Sciatic nerve (tissue), 2 donors: Measurements from ENCODE around the gene PRKN. TPM values are rescaled to one million over a fixed set of nuclear protein-coding genes. Genes with fewer than 3 reads are reported as not detected.
A peak's percentile ranks its signal among the peaks of the same experiment; 100 is the strongest.

Experiments
- ATAC-seq: fragments of 200-7000 bp; cut with Tn5 transposase; one replicate; pipeline ENCODE4 v1.9.1; 2020; ENCODE audit warnings: mild to moderate bottlenecking, moderate library complexity
- DNase-seq: peaks from one replicate; pipeline ENCODE4 v3.0.0-alpha.2; 2020; ENCODE audit warnings: low spot score
- intact Hi-C: fragments of 100-400 bp; cut with DNase I; formaldehyde crosslinking; loops from one replicate; pipeline ENCODE4 v1.14.2; 2022
- total RNA-seq: library from RNA; stranded (reverse); fragmentation: NEBNext Ultra II Directional; extraction: Animal tissue kit (Norgen Biotek cat#: 25700); gene quantifications from one replicate; pipeline ENCODE4 v1.2.1, GENCODE V29; 2021
- donor health status: DM: no; HTN: no; CAD: no.
- donor health status: DM: no; HTN: no; CAD: no.

The PRKN gene
- total RNA-seq, 1 donor from 2014 or later = 15.9 TPM

DNA sequence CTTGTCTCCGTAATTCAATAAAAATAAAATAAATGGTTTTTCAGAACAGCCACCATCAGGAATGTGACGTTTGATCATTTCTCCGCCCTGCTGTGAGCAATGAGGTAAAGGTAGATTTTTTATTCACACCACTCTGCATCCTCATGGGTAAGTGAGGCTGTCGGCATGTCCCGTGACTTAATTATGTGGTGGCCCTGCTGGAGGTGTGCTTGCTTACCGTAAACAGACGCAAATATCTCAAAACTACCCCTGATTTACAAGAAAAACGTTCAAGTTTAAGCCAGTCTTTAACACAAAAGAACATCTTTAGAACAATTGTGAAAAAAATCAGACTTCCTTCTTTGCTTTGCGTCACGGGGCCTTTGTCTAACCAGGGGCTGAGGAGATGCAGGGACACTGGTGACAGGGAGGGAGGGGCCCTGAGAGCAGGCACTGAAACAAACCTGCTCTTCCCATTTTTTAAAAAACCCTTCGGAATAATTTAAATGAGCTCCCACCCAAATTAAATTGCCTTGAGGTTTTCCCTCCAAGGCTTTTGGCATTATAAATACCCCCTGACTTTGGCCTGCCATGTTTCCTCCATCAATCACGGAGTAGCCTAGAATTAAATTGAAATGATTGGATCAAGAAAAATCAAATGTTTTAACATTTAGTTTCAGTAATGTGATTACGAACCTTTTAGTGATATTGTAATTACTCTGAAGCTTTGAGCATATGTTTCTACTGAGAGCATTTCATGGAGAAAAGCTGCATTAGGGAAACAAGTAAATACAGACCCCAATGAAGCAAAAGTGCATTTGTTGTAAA, 13.4 kb downstream of the PRKN start:
- DNase-seq (no peak), ATAC-seq (no peak)
- intact Hi-C loops = no loop called here

DNA sequence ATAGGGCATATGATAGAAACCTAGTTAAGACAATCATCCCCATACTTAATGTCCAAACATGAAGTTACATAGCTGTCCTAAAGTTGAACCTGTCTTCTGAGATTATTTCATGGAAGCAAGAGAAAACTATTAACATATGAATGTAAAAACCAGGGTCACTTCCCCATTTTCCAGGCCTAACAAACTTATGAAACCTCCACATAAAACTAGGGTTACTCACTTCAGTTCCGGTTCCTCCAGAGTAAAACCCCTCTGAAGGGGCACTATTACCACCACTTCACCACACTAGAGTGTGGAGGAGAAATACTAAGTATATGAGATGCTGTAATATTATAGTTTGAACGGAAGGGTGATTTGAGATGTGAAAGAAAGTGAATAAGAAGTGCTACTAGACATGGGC, 14.9 kb downstream of the PRKN start:
- intact Hi-C loops = no loop called here
- ATAC-seq = no peak

DNA sequence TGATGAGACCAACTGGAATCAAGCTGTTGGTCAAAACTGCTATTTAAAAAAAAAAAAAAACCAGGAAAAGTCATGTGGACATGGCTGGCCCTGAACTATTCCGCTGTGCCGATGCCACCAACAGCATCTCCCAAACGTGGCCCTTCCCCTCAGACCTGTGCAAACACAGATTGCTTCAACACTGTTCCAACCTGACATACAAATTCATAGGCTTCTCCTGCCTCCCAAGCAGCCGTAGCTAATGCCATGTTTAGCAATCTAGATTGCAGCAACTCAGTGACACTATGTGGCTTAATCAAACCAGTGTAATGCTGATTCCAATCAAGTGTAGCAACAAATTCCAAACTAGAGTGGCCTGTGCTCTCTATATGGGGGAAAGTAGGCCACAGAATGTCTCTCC, 16.2 kb downstream of the PRKN start:
- intact Hi-C loops = no loop called here
- ATAC-seq = no peak

More for the DNA sequence above, 14.9 kb downstream of the PRKN start:
- no peak for DNase-seq

DNA sequence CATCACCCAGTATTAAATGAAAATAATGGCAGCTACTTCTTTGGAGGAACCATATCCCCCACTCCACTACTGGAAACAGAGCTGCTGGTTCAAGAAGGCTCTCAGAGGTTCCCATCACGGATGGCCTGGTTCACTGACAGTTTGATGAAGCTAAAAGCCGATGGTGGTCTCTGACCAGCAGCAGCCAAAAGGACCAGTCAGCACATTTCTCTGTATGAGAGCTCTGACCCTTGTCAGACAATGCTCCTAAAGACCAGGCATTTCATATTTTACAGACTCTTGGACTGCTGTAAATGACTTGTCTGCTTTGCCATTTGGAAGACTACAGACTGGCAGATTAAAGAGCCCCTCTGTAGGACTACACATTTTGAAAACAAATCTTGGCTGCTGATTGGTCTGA, 16.6 kb downstream of the PRKN start:
- no peak for ATAC-seq
- intact Hi-C loops = no loop called here
- DNase-seq = no peak

More for the DNA sequence above, 16.2 kb downstream of the PRKN start:
- no peak for DNase-seq

DNA sequence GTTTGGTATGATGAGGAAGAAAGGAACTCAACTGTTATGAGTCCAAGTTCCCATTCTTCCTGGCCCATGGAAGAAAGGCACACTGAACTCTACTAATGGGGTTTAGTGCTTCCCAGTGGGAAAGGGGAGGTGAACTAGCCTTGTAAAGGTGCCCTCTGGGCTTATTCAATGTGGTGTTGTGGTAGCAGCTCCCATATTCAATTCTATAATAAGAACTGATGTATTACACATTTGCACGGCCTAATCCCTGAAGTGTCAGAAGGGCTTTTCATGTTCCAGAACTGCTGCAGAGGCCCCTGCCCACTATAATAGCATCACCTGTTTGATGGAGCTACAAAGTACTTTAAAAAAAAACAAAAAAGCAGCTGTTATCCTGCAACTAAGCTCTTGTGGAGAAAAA, 17.1 kb downstream of the PRKN start:
- intact Hi-C loops = no loop called here
- DNase-seq = no peak
- no peak for ATAC-seq

DNA sequence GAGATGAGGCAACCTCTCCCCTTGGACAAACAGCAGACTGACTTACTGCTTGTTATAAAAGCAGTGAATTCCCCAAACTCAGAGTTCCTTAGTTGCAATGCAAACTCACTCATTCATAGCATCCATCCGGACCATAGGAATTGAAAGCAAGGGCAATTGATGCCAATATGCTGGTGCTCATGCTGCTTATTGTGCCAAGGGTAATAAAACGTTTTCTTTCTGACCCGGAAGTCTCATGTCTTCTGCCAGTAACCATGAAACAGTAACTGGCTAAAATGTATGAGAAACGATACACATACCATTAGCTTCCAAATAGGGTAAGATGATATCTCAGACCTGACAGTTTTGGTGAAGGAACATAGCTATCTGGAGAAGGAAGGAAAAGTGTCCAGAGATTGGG, 18.1 kb downstream of the PRKN start:
- DNase-seq (no peak), ATAC-seq (no peak)
- intact Hi-C loops = no loop called here

DNA sequence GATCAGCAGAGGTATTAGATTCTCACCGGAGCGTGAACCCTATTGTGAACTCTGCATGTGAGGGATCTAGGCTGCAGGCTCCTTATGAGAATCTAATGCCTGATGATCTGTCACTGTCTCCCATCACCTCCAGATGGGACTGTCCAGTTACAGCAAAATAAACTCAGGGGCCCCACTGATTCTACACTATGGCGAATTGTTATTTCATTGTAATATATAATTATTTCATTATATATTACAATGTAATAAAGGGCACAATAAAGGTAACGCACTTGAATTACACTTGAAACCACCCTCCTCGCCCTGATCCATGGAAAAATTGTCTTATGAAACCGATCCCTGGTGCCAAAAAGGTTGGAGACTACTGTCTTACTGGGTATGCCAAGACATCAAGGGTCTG, 18.6 kb downstream of the PRKN start:
- no peak for ATAC-seq
- DNase-seq = no peak
- intact Hi-C loops = no loop called here

DNA sequence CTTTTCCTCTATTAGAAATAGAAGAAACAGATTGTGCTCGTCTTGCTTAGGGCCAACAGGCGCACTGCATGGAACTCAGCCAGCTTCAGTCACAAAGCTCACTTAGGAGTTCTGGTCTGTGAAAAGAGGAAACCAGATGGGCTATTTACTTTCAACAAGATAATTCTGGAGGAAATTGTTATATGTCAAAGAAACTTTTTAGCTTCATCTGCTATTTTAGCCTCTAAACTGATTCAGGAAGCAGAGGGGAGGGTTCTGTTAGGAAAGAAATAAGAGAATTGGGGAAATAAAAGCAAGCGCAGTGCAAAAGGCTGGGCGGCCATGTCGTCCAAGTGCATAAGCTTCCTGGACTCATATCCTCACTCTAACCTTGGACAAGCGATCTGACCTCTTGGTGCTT, 21.3 kb downstream of the PRKN start:
- DNase-seq (peak; percentile 78), ATAC-seq (peak; percentile 92)
- intact Hi-C loops = no loop called here

DNA sequence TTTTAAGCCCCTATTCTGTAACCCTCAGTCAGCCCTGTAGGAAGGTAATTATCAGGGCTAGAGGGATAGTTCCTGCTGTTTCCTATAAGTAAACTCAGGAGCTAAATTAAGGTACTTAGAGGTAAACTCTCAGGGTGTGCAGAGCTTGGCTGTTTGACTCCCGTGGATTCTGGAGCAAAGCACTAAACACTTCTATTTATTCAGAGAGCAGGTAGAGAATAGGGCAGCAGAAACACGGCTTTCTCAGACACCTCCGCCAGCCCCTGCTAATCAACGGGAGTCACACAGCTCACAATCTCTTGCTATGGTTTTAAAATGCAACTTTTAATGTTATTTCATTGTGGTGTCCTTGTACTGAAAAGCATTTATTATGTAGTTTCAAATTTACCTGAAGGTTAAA, 21.8 kb downstream of the PRKN start:
- intact Hi-C loops = no loop called here
- ATAC-seq = no peak

DNA sequence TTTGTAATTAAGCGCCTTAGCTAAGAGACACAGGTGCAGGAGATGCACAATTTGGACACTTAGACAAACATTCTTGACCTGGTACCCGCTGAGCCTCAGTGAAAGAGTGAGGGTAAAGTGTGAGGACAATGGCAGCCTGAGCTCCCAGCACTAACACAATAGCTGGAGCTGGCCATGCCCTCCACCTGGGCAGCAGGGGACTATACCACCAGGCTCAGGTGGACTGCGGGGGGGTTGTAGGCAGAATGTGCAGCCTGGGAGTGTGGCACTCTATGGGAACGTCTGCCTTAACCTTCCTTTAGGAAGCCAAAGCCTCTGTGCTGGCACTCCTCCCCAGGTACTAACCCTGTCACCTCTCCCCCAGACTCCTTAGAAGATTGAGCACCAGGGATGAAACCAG, 23.6 kb downstream of the PRKN start:
- intact Hi-C loops = no loop called here
- DNase-seq = no peak
- no peak for ATAC-seq

More for the DNA sequence above, 21.8 kb downstream of the PRKN start:
- DNase-seq = no peak

DNA sequence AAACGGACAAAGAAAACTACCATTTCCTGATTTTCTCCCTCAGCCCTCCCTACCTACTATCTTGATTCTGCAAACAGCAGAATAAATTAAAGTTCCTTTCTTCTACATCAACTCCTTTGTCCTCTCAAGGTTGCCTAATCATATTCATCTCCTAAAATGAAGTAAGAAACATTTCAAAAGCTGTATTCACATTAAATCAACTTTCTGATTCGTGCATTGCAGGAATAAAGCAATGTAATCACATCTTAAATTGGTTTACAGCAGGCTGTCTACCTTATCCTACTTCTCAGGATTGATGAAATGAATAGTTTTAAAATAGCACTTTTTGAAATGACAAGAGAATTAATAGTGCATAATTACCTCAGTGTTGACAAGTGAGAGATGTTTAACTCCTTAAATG, 25.1 kb downstream of the PRKN start:
- intact Hi-C loops = no loop called here
- no peak for DNase-seq
- ATAC-seq = no peak

DNA sequence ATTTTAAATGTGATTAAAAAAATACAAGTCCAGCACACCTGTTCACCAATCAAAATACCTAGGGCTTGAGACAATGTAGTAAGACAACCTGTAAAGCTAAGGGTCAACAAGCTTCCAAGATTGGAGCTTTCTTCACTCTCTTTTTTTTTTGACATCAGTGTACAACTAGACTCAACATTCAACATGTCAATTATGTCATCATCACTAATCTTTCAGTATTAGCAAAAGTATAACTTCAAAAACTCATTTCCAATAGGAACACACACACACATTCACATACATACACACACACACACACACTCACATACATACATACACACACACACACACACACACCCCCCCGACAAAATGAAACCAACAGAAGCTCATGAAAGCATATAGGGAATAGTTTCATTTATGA, 26.0 kb downstream of the PRKN start:
- ATAC-seq = no peak
- intact Hi-C loops = no loop called here
- DNase-seq = no peak

DNA sequence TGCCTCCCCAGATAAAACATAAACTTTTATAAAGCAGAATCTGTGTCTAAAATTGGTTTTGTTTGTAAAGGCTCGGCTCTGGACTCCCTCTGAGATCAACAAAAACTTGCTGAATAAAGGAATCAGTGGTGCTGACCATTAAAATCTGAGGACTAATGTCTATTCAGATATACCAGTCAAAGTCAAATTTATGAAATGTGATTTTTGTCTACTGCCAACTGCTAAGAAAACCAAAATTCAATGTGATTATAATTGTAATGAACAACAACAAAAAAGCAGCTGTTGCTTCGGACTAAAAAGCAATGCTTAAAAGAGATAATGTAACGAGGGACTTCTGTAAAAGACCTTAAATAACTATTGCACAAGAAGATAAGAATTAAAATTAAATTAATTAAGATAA, 26.6 kb downstream of the PRKN start:
- intact Hi-C loops = no loop called here
- no peak for ATAC-seq
- DNase-seq = no peak

DNA sequence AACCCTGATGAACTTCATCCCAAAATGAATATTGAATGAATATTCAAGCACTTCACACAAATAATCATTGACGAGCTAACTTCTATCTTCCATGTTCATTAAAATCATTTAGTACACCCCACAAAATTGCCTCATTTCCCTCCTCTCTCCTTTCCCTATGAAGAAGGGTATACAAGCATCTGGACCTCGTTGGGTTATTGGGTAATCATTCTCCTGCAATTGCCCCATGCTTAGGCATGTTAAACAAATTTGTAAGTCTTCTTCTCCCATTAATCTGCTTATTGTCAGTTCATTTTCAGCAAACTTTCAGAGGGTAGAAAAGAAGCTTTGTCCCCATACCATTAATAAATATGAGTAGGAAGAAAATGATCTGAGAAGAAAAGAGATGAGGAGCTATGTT, 27.6 kb downstream of the PRKN start:
- no peak for ATAC-seq
- no peak for DNase-seq
- intact Hi-C loops = no loop called here

DNA sequence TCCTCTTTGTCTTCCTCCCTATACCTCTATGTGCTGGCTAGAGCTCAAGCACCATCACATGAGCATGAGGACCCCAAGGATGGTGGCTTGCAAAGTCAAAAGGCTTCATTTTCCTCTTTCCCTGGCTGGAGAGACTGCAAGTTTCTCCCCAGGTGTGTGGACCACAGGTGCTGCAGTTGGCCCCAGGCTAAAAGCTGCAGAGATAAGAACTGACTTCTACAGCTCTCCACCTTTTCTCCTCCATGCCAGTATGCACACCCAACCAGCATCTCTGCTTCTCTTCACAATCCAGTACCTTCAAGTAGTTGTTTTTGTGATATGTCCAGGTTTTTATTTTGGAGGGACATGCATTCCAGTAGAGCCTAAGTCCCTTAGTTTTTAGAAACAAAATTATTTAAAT, 29.1 kb downstream of the PRKN start:
- ATAC-seq = no peak
- DNase-seq = no peak
- intact Hi-C loops = no loop called here

DNA sequence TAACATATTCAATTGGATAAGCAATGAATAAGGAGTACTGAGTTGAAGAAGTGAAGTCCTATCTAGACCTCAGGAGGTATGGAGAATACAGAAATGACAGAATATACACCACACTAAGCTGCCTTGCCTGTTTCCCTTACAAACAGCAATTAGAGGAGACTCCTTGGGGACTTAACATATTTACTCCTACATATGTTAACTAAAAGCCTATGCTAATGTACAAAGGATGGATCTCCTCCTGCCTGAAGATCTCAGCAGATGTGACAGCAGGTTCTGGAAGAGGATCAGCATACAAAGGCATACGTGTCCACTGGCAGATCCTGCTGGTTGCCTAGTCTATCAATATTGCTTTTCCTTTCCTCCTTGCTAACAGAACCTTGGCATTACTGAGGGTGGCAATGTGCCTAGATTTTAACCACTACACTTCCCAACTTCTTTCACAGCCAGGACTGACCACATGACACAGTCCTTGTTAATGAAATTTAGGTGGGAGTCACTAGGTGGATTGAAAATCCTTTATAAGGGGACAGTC, 29.6 kb downstream of the PRKN start:
- DNase-seq (no peak), ATAC-seq (no peak)
- intact Hi-C loops = no loop called here

DNA sequence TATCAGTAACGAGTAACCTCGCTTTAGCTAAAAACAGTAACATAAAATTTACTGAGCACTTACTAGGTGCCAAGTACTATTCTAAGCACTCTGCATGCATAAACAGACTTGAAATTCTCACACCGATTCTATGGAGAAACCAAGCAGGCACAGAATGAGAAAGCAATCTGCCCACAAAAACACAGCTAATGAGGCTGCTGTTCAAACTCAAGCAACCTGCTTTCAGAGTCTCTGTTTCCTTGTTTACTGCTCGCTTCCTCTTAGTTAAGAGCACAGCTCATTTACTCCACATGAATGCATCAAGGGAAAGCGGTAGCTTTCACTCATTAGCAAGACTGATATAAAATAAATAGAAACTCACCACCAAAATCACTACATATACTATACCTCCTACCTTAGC, 37.4 kb downstream of the PRKN start:
- intact Hi-C loops = no loop called here
- ATAC-seq (no peak), DNase-seq (no peak)

DNA sequence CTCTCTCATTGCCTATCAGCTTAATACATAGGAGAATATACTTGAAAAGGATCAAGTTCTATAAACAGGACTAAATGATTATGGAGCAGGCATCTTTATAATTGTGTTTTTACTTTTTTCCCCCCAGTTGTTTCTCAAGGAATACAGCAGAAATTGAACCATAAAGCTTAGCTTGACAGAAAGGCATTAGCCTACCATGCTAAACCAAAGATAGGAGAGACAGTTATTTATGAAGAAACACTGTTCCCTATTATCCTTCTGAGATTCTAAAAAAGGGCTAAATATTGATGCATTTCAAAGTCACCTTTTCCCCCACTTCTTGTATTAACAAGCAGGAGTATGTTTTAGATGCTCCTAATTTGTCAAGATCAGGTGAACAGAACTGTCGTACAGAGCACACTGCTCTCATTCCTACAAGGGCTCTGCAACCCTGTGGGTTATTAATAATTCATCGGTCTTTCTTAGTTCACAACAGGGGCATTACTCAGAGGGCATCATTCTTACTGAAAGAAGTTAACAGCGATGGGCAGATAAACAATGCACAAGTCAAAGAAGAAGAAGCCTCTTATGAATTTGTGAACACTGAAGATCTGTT, 38.7 kb downstream of the PRKN start:
- intact Hi-C loops = no loop called here
- DNase-seq (no peak), ATAC-seq (no peak)

DNA sequence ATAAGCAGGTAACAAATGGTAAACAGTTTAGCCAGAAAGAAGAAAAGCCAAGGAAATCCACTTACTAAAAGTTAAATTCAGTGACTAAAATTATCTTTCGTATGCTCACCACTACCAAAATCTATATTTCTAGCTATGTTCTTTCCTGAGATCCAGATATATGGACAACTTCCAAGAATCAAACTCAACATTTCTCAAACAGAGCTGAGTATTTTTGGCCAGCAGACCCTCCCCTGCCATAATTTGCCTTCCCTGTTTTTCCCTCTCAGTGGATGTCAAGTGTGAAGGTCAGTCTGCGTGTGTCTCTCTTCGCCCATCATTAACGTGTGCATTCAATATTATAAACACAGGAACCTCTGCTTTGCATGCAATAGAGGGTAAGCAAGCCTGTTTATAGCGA, 42.0 kb downstream of the PRKN start:
- no peak for DNase-seq
- intact Hi-C loops = no loop called here
- no peak for ATAC-seq

DNA sequence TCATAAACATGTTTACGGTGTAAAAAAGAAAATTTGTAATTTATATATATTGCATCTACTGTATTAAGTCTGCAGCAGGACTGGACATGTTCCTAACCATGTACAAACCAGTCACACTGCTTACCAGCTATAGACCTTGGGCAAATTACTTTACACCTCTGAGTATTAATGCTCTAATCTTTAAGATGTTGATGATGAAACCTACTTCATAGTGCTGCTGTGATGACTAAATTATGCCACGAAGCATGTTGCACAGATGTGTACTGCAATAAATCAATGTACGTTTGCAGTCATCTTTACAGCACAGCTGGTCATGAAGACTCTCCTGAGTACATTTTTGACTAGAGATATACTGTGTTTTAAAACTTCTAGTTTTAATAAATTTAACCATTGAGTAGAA, 42.6 kb downstream of the PRKN start:
- no peak for ATAC-seq

DNA sequence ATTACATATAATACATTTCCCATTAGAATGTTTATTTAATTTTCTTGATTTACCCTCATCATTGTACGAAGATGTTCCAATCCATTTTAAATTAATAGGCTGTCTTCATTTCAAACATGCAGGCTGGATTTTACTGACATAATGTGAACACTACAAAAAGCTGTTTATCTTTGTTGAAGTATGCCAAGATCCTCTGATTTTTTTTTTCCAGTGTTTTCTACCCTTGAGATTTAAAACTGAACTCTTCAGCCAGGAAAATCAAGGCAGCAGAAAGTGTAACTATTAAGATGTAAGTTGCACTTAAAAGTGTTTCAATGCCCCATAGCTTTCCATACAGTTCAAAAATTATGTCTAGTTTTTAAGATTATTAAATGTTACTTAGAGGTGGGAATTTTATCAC, 43.5 kb downstream of the PRKN start:
- intact Hi-C loops = no loop called here
- no peak for DNase-seq
- ATAC-seq = no peak

More for the DNA sequence above, 42.6 kb downstream of the PRKN start:
- no peak for DNase-seq
- intact Hi-C loops = no loop called here
